IPS-18c (cell line): ENCODE results near the gene TNS3.

Experiments used
- H3K4me3 ChIP-seq: 2 replicates; pipeline ENCODE4 v1.7.0; 2013; ENCODE audit warnings: low read depth, mild to moderate bottlenecking, low read length, moderate library complexity; ENCODE audit not compliant: insufficient read depth
- H3K9me3 ChIP-seq: one replicate; pipeline ENCODE4 v1.6.1; 2013; ENCODE audit warnings: mild to moderate bottlenecking, low read length, moderate library complexity; ENCODE audit not compliant: control insufficient read depth, insufficient read depth

Gene TNS3

DNA sequence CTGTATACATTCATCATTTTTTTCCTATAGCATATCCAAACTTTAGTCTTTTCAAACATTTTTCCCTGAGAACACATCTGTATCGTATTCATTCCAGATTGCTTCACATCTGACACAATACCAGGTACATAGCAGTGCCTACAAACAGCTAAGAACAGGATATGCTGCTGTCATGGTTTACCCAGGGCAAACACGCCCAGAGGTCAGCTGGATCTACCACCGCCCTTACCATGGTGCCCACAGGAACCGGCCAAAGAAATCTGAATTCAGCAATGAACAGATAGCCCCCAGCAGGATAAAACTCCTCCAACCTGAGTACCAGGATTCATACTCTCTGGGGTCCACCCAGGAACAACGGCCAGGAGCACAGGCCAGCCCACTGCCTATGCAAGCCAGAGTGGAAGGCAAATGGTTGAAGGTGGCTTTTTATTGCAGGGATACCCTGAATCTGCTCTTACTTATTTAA lies 43.0 kb downstream of the TNS3 start:
- peaks cover 3% of the 10 kb centered on the region for H3K9me3 ChIP-seq

DNA sequence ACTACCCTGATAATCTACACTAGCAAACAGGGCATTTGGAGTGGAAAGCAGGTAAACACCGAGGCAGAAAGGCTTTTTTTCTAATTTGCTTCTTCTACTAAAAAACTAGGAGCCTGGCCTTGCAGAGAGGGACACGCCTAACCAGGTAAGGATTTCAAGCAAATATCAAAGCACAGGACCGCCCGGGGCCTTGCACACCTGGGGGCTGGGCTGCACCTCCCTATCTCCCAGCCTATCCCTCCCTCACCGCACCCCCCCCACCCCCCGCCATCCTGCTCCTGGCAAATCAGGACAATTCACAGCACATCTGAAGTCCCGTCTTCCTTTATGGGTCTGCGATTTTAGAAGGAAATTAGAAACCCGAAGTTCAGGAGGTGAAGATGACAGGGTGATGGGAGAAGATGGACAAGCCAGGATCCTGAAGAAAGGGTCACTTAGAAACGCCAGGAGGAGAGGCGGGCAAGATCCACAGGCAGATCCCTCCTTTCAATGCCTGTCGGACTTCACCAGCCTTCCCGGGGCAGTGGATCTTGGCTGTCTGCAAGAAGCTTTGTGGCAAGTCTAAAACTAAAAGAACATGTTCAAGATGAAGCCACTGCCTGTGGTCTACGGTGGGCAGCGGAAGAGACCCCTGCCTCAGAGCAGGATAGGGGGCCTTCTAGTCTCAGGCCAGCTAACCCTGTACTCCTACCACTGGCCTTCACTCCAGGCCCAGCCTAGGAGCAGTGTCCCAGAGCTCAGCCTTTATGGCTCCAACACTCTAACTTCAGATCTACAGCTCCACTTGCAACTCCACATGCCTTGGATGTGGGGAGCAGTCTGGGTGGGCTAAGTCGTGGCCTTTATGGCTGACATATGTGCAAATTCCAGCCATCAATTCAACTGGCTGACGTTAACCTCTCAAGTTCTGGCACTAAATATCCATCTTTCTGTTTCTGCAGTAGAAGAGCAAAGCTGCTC lies 43.9 kb downstream of the TNS3 start:
- Histone ChIP-seq H3K4me3 (peak overlapping the region; percentile 59; the same call in 1 of the 2 replicates), H3K9me3 (peaks cover 3% of the 10 kb centered on the region)

More for the DNA sequence above, 43.0 kb downstream of the TNS3 start:
- H3K4me3 ChIP-seq = no peak overlapping the region

DNA sequence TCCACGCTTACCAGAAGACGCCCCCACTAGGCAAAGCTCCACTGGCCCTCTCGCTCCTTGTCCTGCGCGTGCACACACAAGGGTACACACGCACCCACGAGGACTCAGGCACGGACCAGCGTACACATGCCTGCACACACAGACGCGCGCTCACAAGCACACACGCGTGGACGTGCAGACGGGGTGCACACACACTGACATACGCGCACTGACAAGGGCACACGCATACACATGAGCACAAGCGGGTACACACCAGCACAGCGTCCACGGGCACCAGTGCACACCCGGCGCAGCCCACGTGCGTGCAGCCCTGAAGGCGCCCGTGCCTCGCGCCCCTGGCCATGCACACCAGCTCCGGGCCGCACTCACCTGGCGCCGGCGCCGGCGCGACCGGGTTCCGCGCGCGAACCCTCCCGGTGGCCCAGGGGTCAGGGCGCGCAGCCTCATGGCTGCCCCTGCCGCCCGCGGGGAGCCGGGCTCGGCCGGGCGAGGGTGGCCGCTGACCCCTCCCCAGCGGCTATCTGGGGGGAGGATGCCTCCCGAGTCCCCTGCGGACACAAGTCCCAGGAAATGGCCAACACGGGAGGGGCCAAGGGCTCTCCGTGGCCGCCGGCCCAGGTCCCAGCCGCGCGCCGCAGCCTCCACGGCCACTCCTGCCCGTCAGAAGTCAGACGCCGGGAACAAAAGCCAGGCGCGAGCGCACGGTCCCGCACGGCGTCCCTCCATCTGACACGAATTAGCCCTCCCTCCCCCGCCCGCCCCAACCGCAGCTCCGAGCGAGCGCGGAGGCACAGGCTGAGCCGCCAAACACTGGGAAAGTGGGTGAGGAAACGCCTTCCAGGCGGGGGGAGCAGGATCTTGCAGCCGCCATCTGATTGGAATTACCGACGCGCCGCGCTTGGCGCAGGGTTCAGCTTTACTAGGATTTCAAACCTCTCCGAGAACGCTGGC lies 45.0 kb downstream of the TNS3 start:
- Histone ChIP-seq H3K4me3 (peak overlapping the region; percentile 59), H3K9me3 (peaks cover 3% of the 10 kb centered on the region)

DNA sequence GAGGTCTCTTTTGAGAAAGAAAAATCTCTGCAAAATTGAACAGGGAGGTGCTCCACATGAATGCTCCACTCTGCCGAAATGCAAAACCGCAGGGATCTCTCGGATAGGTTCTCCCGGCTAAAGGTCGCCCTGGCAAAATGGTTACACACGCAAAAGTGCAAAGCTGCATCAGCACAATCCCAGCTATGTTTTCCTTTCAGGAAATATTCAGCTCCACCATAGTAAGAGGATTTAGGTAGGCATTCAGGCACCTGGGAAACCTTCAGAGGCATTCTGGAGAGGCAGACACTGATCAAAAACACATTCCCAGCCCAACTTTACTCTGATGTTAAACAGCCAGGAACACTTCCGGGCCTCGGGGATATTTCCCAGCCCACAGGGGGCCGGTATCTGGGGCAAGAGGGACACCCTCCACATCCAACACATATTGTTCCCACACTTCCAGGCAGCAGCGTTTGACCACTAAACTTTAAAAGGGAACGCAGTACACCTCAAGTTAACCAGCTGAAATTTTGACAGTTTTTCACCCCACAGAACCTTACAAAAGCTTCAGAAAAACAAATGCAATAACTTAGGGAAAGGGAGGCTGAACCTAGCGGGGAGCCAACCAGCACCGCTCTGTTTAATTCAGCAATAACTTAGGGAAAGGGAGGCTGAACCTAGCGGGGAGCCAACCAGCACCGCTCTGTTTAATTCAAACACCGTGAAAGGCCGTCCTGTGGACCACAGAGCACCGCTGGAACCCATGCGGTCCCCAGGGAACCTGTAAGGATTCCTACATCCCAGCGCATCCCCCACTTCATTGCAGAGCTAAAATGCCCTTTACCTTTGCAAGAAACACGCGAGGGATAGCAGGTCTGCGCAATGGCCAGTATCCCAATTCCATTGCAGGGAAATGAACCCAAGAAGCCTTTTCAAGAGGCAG lies 45.9 kb downstream of the TNS3 start:
- Histone ChIP-seq H3K9me3 (peaks cover 3% of the 10 kb centered on the region), H3K4me3 (peak overlapping the region; percentile 59)

DNA sequence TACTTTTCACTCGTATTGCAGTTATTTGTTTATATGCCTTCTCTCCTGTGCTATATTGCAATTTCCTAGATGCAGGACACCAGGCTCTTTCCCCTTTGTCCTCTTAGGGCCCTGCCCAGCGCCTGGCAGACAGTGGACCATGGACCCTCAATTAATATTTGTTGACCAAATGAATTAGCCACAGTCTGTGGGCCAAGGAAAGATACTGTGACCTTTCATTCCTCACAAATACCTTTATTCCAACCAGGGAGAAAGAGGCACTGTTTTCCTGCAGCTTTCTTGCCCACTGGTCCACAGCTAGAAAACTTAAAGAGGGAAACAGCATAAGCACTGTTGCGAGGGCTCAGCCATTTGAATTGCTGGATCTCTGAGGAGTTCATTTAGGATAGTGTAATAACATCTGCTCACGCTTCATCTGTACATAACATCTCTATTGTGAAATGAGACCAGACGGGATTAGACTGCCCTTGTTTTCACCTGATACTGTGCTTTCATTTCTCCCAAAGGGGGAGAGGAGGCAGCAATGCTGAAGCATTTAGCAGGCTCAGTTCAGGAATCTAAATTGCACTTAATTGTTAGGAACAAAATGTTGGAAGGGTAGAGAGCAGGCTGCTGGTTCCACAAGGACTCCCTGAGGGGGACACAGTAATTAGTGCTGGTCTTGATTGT lies 46.7 kb downstream of the TNS3 start:
- Histone ChIP-seq H3K9me3 (peaks cover 3% of the 10 kb centered on the region), H3K4me3 (peak overlapping the region; percentile 1; the same call in 1 of the 2 replicates)

DNA sequence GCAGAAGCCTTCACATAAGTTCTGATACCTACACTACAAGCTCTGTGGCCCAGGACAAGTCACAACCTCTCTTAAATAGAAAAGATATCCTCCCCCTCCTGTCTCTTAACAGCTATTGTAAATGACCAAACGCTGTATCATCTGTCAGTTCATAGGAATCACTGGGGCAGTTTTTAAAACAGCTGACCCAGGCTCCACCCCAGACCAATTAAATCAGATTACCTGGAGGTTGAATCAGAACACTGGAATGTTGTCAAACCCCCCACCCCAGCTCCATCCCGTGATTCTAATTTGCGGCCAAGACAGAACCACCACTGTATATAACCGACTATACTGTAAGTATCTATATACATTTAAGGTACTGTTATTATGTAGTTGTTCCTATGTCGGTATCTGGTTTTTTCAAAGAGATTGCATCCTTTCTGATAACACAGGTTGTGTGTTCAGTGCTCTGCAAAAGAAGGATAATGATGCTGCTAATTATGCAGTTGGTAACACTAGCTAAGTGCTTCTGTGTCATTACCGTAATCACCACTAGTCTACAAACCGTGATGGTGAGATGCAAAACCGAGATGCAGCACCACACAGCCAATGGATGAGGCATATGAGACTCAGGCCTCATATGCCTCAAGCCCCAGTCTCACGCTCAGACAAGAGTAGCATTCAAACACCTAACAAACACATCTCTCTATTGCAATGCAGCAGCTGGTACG lies 47.4 kb downstream of the TNS3 start:
- Histone ChIP-seq H3K4me3 (no peak overlapping the region), H3K9me3 (peaks cover 3% of the 10 kb centered on the region)

DNA sequence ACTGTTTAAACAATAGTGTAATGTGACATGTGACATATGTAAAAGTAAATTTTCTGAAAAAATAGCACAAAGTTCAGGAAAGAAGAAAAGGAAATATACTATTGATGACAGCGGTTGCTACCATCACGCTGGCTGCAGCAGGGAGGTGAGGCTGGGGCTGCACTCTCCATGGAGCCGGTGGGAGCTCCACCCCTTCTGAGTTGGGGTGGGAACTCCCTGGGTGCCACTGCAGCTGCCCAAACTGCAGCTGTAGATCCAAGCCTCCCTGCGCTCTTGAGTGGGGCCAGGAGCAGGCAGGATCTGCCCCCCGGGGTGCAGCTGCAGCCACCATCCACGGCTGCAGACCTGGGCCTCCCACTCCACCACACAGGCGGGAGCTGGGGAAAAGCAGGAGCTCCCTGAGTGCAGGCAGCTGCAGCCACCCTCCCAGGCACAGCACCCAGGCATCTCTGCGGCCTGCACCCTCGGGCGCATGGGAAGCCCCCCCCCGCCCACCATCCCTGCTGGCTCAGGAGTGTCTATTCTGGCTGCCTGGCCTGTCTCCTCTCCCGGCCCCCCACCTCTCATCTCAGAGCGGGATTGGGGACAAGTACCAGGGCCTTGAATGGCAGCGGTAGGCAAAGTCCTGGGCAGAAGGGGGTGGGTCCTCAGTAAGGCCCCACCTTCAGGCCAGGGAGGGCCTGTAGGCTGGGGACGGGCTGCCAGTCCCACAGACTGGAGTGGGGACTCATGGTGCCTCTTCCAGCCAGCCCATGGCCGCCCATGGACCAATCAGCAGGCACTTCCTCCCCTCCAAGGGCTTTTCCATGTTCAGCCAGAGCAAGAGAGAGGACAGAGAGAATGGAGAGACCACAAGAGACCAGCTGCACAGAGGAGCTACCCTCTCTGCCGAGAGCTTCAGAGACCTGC lies 50.1 kb downstream of the TNS3 start:
- Histone ChIP-seq H3K9me3 (peaks cover 3% of the 10 kb centered on the region), H3K4me3 (no peak overlapping the region; the same call in 1 of the 2 replicates)

DNA sequence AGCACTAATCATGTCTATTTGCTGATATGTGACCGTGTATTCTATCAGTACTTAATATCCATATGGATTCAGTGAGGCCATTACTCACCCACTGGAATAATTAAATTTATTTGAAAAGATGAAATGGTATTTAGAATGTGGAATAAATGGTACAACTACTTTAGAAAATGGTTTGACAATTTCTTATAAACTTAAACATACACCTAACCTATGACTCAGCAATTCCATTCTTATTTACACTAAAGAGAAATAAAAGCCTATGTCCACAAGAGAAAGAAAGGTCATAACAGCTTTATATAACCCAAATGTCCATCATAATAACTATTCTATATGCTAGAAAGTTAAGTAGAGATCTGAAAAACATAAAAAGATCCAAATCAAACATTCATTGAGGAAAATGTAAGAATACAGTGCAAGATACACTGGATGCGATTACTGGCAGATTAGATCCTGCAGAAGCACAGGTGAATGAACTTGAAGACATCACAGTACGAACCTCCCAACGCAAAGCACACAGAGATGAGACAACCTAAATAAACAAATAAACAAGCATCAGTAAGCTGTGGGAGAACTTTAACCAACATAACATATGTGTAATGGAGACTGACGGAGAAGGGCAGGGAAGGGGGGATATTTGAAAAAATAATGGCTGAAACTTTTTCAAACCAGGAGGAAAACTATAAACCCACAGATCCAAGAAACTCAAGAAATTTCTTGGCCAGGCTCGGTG lies 51.9 kb downstream of the TNS3 start:
- Histone ChIP-seq H3K9me3 (no peaks in the 10 kb centered on the region), H3K4me3 (no peak overlapping the region)

DNA sequence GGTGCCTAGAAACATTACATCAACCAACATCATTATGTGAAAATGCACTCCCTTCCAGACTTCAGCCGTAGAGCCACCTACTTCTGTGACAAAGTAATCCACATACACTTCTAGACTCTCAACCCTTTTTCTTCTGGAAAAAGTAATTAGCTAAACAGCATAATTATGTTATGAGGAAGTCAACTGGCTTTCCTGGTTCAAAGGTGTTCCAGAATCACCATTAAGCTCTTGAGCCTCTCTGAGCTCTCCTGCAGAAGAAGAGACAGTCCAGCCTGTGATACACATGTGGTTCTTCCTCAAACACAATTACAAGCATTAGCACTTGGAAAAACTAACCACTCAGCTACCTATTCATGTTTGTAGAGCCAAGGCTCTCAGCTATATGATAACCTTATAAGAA lies 52.5 kb downstream of the TNS3 start:
- Histone ChIP-seq H3K9me3 (no peaks in the 10 kb centered on the region), H3K4me3 (no peak overlapping the region)

DNA sequence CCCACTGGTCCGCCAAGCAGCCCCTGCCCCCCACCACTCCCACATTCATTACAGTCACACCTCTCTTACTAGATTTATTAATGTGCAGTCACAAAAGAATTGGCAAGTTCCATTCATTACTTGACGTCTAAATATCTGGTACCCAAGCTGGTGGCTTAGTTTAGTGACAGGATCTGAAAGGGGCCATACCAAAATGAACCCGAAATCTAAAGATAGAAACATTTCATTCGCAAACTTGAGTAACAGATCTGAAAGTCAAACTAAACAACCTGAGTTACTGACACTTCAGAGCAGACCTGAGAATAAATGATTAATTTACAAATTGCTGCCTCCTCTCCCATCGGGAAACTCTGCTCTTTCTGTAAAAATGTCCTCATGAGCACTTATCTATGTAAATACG lies 53.4 kb downstream of the TNS3 start:
- Histone ChIP-seq H3K9me3 (peaks cover 2% of the 10 kb centered on the region), H3K4me3 (no peak overlapping the region)

DNA sequence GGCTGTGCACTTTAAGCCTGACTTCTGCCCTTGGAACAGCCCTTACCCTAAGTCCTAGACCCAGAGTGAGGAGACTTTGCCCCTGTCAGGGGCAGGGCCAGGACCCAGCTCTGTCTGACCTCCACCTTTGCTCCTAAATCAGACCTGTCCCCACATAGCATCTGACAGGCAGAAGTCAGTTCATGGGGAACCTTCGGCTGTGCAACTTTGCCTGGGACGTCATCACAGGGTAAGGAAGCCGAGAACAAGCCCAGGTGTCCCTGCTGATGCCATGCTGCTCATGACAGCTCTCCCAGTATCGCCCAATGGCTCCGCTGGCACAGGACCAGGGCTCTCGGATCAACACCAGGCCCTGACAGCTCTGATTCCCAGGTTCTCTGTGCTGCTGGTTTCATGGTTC lies 55.4 kb downstream of the TNS3 start:
- no peak overlapping the region for H3K4me3 ChIP-seq
- peaks cover 2% of the 10 kb centered on the region for H3K9me3 ChIP-seq

DNA sequence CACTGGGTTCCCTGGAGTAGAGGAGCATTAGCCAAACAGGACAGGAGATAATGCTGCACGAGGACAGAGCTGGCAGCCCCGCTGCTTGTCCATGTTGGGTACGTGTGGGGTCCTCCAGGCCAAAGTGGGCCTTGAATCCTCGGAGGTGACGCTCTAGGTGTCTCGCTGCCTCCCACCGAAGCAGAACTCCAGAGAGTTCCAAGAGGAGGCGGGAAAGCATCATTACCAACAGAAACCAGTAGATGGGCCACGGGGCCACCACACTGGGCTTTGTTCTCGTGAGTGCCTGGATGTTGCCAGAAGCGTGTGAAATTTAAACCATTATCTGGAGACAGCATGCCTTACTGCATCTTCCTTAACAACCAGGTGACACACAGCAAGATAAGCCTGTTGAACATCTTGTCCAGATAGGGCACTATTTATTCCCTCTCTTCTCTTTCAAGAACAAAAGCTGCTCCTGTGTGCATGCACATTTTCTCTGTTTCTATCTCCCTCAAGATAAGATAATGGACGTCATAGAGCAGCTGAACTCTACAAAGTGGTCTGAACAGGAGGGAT lies 56.8 kb downstream of the TNS3 start:
- H3K4me3 ChIP-seq = no peak overlapping the region
- peaks cover 2% of the 10 kb centered on the region for H3K9me3 ChIP-seq

DNA sequence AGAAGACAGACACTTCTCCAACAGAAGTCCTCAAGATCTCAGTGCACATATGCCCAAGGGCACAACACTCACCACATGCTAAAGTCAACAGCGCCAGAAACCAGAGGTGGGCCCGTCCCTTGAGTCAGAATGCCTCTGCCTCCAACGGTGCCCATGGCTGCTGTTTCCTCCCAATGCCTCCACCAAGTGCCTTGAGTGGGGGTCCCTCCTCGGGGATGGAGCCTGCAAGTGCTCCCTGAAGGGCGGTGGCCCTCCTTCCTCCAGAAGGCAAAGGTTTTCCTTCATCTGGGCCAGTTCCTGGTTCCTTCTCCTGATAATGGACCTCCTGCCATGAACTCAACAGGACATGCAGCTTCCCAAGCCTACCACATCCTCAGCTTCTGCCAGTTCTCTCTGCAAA lies 58.5 kb downstream of the TNS3 start:
- Histone ChIP-seq H3K9me3 (peaks cover 2% of the 10 kb centered on the region), H3K4me3 (no peak overlapping the region)
